GM12878 (cell line): ENCODE data around the gene FOXO3. TPM values are rescaled to one million over a fixed set of nuclear protein-coding genes. Genes with fewer than 3 reads are reported as not detected.
A peak's percentile ranks its signal among the peaks of the same experiment; 100 is the strongest.

Experiments used
- ATAC-seq: fragments of 200-7000 bp; cut with Tn5 transposase; 3 replicates; pipeline ENCODE4 v1.9.1; 2020; ENCODE audit warnings: mild to moderate bottlenecking, moderate library complexity
- BruUV-seq: library from RNA; stranded (reverse); fragments of 400-500 nt; replicated peaks from 2 replicates; lab custom pipeline; 2021; lab: Mats Ljungman, UMichigan
- CTCF ChIA-PET: fragments of 300-600 bp; sonication (Branson Sonifier 250); formaldehyde crosslinking; extraction: SDS; loops from one replicate; lab custom pipeline; 2021; ENCODE audit warnings: inconsistent platforms; lab: Yijun Ruan, JAX
- POLR2A ChIA-PET: fragments of 350-600 bp; formaldehyde crosslinking; extraction: SDS; loops from one replicate; lab custom pipeline; 2021; ENCODE audit warnings: inconsistent platforms; lab: Charles Lee
- RAD21 ChIA-PET: fragments of 300-600 bp; sonication (Branson Sonifier 250); formaldehyde crosslinking; loops from one replicate; lab custom pipeline; 2023; ENCODE audit warnings: antibody characterized with exemption; ENCODE audit not compliant: unreplicated experiment; lab: Charles Lee
- SMC1A ChIA-PET: fragments of 300-600 bp; sonication (Branson Sonifier 250); formaldehyde crosslinking; loops from one replicate; lab custom pipeline; 2023; ENCODE audit not compliant: unreplicated experiment, uncharacterized antibody; lab: Charles Lee
- DNase-seq: peaks from one replicate; pipeline ENCODE4 v3.0.0-alpha.2; 2011; ENCODE audit warnings: low read depth, low spot score
- FAIRE-seq: peaks from 3 replicates; lab custom pipeline; 2011; peaks lifted over from hg19 to GRCh38; lab: Jason Lieb, UNC
- H2AFZ ChIP-seq: 2 replicates; pipeline ENCODE4 v1.6.0; 2011; ENCODE audit warnings: low read depth, low read length, control low read depth; ENCODE audit not compliant: control insufficient read depth
- H3K27ac ChIP-seq: 2 replicates; pipeline ENCODE4 v1.5.1; 2011; ENCODE audit warnings: control low read depth; ENCODE audit not compliant: control insufficient read depth, insufficient read depth
- H3K27me3 ChIP-seq, 2 experiments: replicated peaks in 1 of 2; 2 replicates each; pipeline versions ENCODE4 v1.6.0 to v1.6.1; 2011; ENCODE audit warnings: low read length in 1 of 2; ENCODE audit not compliant: control insufficient read depth in 2 of 2, insufficient read depth in 2 of 2
- H3K36me3 ChIP-seq, 2 experiments: 2 replicates each; pipeline ENCODE4 v1.5.1; 2011; ENCODE audit warnings: low read length in 1 of 2; ENCODE audit not compliant: control insufficient read depth in 2 of 2, insufficient read depth in 2 of 2
- H3K4me1 ChIP-seq: 2 replicates; pipeline ENCODE4 v1.6.1; 2011; ENCODE audit warnings: mild to moderate bottlenecking, low read length, moderate library complexity, mixed read lengths; ENCODE audit not compliant: control insufficient read depth, insufficient read depth
- H3K4me2 ChIP-seq: 2 replicates; pipeline ENCODE4 v1.6.0; 2011; ENCODE audit warnings: control low read depth; ENCODE audit not compliant: control insufficient read depth, insufficient read depth
- H3K4me3 ChIP-seq: fragments of 200-600 bp; sonication (generic); 2 replicates; pipeline ENCODE4 v1.5.1; 2016
- H3K79me2 ChIP-seq: 2 replicates; pipeline ENCODE4 v1.6.0; 2011; ENCODE audit warnings: low read length; ENCODE audit not compliant: control insufficient read depth, insufficient read depth
- H3K9ac ChIP-seq: 2 replicates; pipeline ENCODE4 v1.8.0; 2011; ENCODE audit warnings: low read length, control low read depth, mixed read lengths; ENCODE audit not compliant: control insufficient read depth, insufficient read depth
- H3K9me3 ChIP-seq: replicated peaks from 3 replicates; pipeline ENCODE4 v1.5.1; 2011; ENCODE audit warnings: mild to moderate bottlenecking, low read length; ENCODE audit not compliant: control insufficient read depth, insufficient read depth
- H4K20me1 ChIP-seq: 2 replicates; pipeline ENCODE4 v1.6.0; 2011; ENCODE audit not compliant: control insufficient read depth, insufficient read depth
- BHLHE40 ChIP-seq, 2 experiments: fragments of 450-650 bp in 1 of 2; IDR thresholded peaks; 2 replicates each; pipeline ENCODE4 v1.6.1; 2011 to 2017; ENCODE audit warnings: low read depth in 2 of 2, borderline replicate concordance in 1 of 2, improper control_type of control experiment in 1 of 2, low read length in 1 of 2, mild to moderate bottlenecking in 1 of 2
- EP300 ChIP-seq, 2 experiments: fragments of 150-350 bp in 1 of 2; IDR thresholded peaks; 2 replicates each; pipeline ENCODE4 v1.6.1; 2011 to 2012; ENCODE audit warnings: low read depth in 2 of 2, low read length in 2 of 2, borderline replicate concordance in 1 of 2, improper control_type of control experiment in 1 of 2, inconsistent platforms in 1 of 2; ENCODE audit not compliant: control insufficient read depth in 1 of 2
- FOS ChIP-seq: IDR thresholded peaks from 3 replicates; pipeline ENCODE4 v1.6.1; 2011; ENCODE audit warnings: borderline replicate concordance; ENCODE audit not compliant: insufficient read length; ENCODE audit errors: extremely low read depth
- IRF4 ChIP-seq: IDR thresholded peaks from 2 replicates; pipeline ENCODE4 v1.6.1; 2011; ENCODE audit warnings: low read depth, low read length
- JUNB ChIP-seq: IDR thresholded peaks from 2 replicates; pipeline ENCODE4 v1.6.1; 2016; ENCODE audit warnings: antibody characterized with exemption, mild to moderate bottlenecking
- MLLT1 ChIP-seq: fragments of 450-650 bp; IDR thresholded peaks from 2 replicates; pipeline ENCODE4 v1.6.1; 2016; ENCODE audit warnings: mild to moderate bottlenecking
- MXI1 ChIP-seq: fragments of 150-350 bp; IDR thresholded peaks from 2 replicates; pipeline ENCODE4 v1.6.1; 2011; ENCODE audit warnings: low read depth, mild to moderate bottlenecking, inconsistent platforms, low read length, improper control_type of control experiment
- NKRF ChIP-seq: fragments of 450-650 bp; conservative IDR thresholded peaks from 2 replicates; pipeline ENCODE4 v1.6.1; 2017; ENCODE audit warnings: mild to moderate bottlenecking, moderate library complexity
- POLR2AphosphoS5 ChIP-seq: IDR thresholded peaks from 2 replicates; pipeline ENCODE4 v1.6.1; 2011; ENCODE audit warnings: mild to moderate bottlenecking, low read length, inconsistent platforms
- RFX5 ChIP-seq: IDR thresholded peaks from 2 replicates; pipeline ENCODE4 v1.6.1; 2011; ENCODE audit warnings: low read depth, low read length, improper control_type of control experiment
- RUNX3 ChIP-seq: IDR thresholded peaks from 2 replicates; pipeline ENCODE4 v1.6.1; 2012; ENCODE audit warnings: low read length, inconsistent platforms
- SMC3 ChIP-seq: IDR thresholded peaks from 2 replicates; pipeline ENCODE4 v1.6.1; 2011; ENCODE audit warnings: low read length, improper control_type of control experiment, borderline replicate concordance
- SUZ12 ChIP-seq: fragments of 200-600 bp; sonication (generic); IDR thresholded peaks from one replicate; pipeline ENCODE4 v1.6.1; 2018; ENCODE audit warnings: antibody characterized with exemption, mild to moderate bottlenecking; ENCODE audit not compliant: unreplicated experiment
- WGBS: methylation state at CpG from one replicate; pipeline ENCODE4 v1.1.6; 2016; ENCODE audit warnings: low lambda C conversion rate; ENCODE audit not compliant: insufficient replicate concordance, insufficient coverage; ENCODE audit errors: missing lambda C conversion rate; 5-methylcytosine and 5-hydroxymethylcytosine counted together
- in situ Hi-C: fragments of 300-500 bp; cut with MboI; formaldehyde crosslinking; loops from 9 replicates; pipeline ENCODE4 v1.14.3; 2018; ENCODE audit warnings: mixed read lengths
- intact Hi-C: fragments of 100-400 bp; cut with micrococcal nuclease; formaldehyde crosslinking; loops from one replicate; pipeline ENCODE4 v1.14.2; 2022; ENCODE audit not compliant: unreplicated experiment
- polyA plus RNA-seq, 11 experiments: library from polyadenylated mRNA; depleted of rRNA in 4 of 11; unstranded in 6 of 11; stranded (reverse) in 5 of 11; fragments of >200 nt; fragmentation: Nextera tagmentation in 4 of 11; fragmentation: Illumina TruSeq in 1 of 11; extraction: Ambion mirVana in 4 of 11; extraction: Trizol in 1 of 11; gene quantifications; 1 replicate in 1 of 11; 2 replicates in 10 of 11; pipeline versions ENCODE4 v1.2.1 to v1.2.3, GENCODE V29; 2011 to 2016; ENCODE audit warnings: inconsistent platforms in 2 of 11, missing spikeins in 2 of 11, low read depth in 1 of 11
- total RNA-seq, 4 experiments: library from RNA; depleted of rRNA in 3 of 4; stranded (reverse); fragments of >200 nt in 3 of 4; fragmentation: Illumina TruSeq in 1 of 4; extraction: Trizol in 1 of 4; gene quantifications; 2 replicates each; pipeline versions ENCODE4 v1.2.1 to v1.2.3, GENCODE V29; 2013 to 2021
- TF ChIP-seq, protein P1 (sequence below): IDR thresholded peaks from 2 replicates; pipeline ENCODE4 v1.6.1; 2012; ENCODE audit warnings: low read depth, low read length, improper control_type of control experiment
- TF ChIP-seq, protein P2 (sequence below): fragments of 450-650 bp; IDR thresholded peaks from 2 replicates; pipeline ENCODE4 v1.6.1; 2017; ENCODE audit warnings: antibody characterized with exemption, mild to moderate bottlenecking, moderate library complexity

The FOXO3 gene
- total and polyA plus RNA-seq, 10 of the 15 experiments (the other 5 are each of a cell fraction or from before 2014, with no cell fraction given), result 0.82 to 4.5 (median 1.7) TPM

DNA sequence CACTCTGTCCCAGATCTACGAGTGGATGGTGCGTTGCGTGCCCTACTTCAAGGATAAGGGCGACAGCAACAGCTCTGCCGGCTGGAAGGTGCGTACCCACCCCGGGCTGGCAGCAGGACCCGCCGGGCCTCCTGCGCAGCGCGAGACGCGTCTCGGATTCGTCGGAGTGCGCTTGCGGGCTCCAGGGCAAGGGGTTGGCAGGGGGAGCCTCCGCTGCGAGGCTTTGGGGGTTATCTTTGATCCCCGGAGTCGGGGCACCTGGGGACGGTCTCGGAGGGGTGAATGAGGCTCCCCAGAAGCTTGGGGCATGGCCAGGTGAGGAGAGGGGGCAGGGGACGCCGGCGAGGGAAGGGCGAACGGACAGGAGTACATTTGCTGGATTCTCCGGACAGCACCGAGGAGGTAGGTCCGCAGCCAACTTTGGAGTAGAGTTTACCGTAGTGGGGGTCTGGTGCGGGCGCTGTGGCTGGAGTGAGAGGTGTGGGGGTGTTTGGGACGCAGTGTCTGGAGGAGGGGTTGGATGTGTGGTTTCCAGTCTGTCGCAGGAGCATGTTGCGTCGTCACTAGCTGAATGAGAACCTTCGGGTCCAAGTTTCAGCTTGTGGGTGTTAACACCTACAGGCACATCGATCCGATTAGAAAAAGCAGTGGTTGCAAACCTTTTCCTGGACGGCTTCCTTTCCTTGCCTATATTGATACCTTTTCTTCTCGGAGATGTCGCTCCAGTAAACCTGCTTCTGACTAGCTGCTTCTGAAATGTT, 1.2 kb downstream of the FOXO3 start:
- Histone ChIP-seq H3K4me2 (peak overlapping the region; percentile 72), H3K79me2 (peaks cover 37% of the 10 kb centered on the region), H3K4me1 (peaks cover 26% of the 10 kb centered on the region), H3K27me3 (peaks cover 5 to 6% of the 10 kb centered on the region in 2 experiments), H3K9ac (peak overlapping the region; percentile 34; the same call in 1 of the 2 replicates), H3K27ac (no peak overlapping the region; the same call in 1 of the 2 replicates), H3K36me3 (no peaks in the 10 kb centered on the region), H3K4me3 (peak overlapping the region; percentile 64), H4K20me1 (peaks cover 4% of the 10 kb centered on the region), H3K9me3 (no peaks in the 10 kb centered on the region; the same call in 2 of the 3 replicates), H2AFZ (no peak overlapping the region)
- no peak for FAIRE-seq
- intact Hi-C loops (loop anchor here (5.0 kb wide), 1 partner anchor 75 kb away; no protein-coding TSS in a partner anchor), in situ Hi-C loops (no loop called here)
- 83% methylated on average over 44 of the region's 46 CpGs for WGBS
- ChIA-PET CTCF (interaction anchor here (0.7 kb wide), 1 partner anchor 512 kb away, joined by 3 read pairs; no protein-coding TSS in a partner anchor), POLR2A (no interaction called here), RAD21 (interaction anchor here (1.0 kb wide), 1 partner anchor 31 kb away, joined by 4 read pairs; no protein-coding TSS in a partner anchor), SMC1A (no interaction called here)
- no TSS peak for BruUV-seq
- no peak for DNase-seq
- ATAC-seq, result no peak
- TF ChIP-seq SUZ12 (no peak), JUNB (no peak), FOS (no peak), NKRF (no peak), MLLT1 (peak; percentile 77; the same call in 1 of the 2 replicates), EP300 (IDR thresholded peaks at IDR 0.05; ENCODE audit: borderline replicate concordance in 1 of 2, control insufficient read depth in 1 of 2, low read depth in 2 of 2, low read length in 2 of 2) (no peak), RUNX3 (0 out of 2 replicates have a peak, but pooled peaks have one; percentile 18), POLR2AphosphoS5 (no peak), IRF4 (no peak), BHLHE40 (IDR thresholded peaks at IDR 0.05; ENCODE audit: borderline replicate concordance in 1 of 2, low read depth in 2 of 2, low read length in 1 of 2) (no peak), SMC3 (no peak), MXI1 (no peak), RFX5 (no peak)
- TF ChIP-seq, protein P1, sequence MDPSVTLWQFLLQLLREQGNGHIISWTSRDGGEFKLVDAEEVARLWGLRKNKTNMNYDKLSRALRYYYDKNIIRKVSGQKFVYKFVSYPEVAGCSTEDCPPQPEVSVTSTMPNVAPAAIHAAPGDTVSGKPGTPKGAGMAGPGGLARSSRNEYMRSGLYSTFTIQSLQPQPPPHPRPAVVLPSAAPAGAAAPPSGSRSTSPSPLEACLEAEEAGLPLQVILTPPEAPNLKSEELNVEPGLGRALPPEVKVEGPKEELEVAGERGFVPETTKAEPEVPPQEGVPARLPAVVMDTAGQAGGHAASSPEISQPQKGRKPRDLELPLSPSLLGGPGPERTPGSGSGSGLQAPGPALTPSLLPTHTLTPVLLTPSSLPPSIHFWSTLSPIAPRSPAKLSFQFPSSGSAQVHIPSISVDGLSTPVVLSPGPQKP, result no peak
- TF ChIP-seq, protein P2, sequence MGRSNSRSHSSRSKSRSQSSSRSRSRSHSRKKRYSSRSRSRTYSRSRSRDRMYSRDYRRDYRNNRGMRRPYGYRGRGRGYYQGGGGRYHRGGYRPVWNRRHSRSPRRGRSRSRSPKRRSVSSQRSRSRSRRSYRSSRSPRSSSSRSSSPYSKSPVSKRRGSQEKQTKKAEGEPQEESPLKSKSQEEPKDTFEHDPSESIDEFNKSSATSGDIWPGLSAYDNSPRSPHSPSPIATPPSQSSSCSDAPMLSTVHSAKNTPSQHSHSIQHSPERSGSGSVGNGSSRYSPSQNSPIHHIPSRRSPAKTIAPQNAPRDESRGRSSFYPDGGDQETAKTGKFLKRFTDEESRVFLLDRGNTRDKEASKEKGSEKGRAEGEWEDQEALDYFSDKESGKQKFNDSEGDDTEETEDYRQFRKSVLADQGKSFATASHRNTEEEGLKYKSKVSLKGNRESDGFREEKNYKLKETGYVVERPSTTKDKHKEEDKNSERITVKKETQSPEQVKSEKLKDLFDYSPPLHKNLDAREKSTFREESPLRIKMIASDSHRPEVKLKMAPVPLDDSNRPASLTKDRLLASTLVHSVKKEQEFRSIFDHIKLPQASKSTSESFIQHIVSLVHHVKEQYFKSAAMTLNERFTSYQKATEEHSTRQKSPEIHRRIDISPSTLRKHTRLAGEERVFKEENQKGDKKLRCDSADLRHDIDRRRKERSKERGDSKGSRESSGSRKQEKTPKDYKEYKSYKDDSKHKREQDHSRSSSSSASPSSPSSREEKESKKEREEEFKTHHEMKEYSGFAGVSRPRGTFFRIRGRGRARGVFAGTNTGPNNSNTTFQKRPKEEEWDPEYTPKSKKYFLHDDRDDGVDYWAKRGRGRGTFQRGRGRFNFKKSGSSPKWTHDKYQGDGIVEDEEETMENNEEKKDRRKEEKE, result no peak
